Endothelial cell of hepatic sinusoid (primary cell): ENCODE measurements around the gene NTHL1.

Experiments used
- in situ Hi-C: cut with HindIII; loops from 2 replicates; pipeline ENCODE4 v1.10.0; 2017; ENCODE audit warnings: low sequenced_read_pairs

Gene NTHL1

GRCh38 chr16:2047330-2048115, at the start of gene NTHL1, which contains the start of gene TSC2:
NTHL1 (minus strand) TSS chr16:2047834; CDS start chr16:2047823, 11 bp downstream.
TSC2 (plus strand) TSS chr16:2047985; CDS start chr16:2048616, 631 bp downstream.
- in situ Hi-C loops, result no loop called here

- in situ Hi-C loops, result no loop called here
Measured at GRCh38 chr16:2096853-2097595, 49.4 kb upstream of the NTHL1 start.

GRCh38 chr16:2095918-2096582, 48.4 kb upstream of the NTHL1 start:
- in situ Hi-C loops, result no loop called here

GRCh38 chr16:2095315-2095853, 47.8 kb upstream of the NTHL1 start:
- in situ Hi-C loops, result no loop called here

GRCh38 chr16:2093793-2094192, 46.2 kb upstream of the NTHL1 start:
- in situ Hi-C loops, result no loop called here

GRCh38 chr16:2092866-2093265, 45.2 kb upstream of the NTHL1 start:
- in situ Hi-C loops, result no loop called here

- in situ Hi-C loops, result no loop called here
Measured at GRCh38 chr16:2092256-2092620, 44.6 kb upstream of the NTHL1 start.

GRCh38 chr16:2091547-2092255, 44.1 kb upstream of the NTHL1 start:
- in situ Hi-C loops, result no loop called here

- in situ Hi-C loops, result no loop called here
Measured at GRCh38 chr16:2090777-2091546, 43.3 kb upstream of the NTHL1 start.

GRCh38 chr16:2090481-2090776, 42.8 kb upstream of the NTHL1 start:
- in situ Hi-C loops, result no loop called here

GRCh38 chr16:2089706-2090480, 42.3 kb upstream of the NTHL1 start:
- in situ Hi-C loops, result no loop called here

GRCh38 chr16:2088759-2089358, 41.2 kb upstream of the NTHL1 start:
- in situ Hi-C loops, result no loop called here

GRCh38 chr16:2087748-2088631, 40.4 kb upstream of the NTHL1 start:
- in situ Hi-C loops, result no loop called here

GRCh38 chr16:2086812-2087747, 39.4 kb upstream of the NTHL1 start:
- in situ Hi-C loops, result no loop called here

GRCh38 chr16:2086106-2086742, 38.6 kb upstream of the NTHL1 start:
- in situ Hi-C loops, result no loop called here

GRCh38 chr16:2085669-2086068, 38.0 kb upstream of the NTHL1 start:
- in situ Hi-C loops, result no loop called here
